ENCODE measurements around the gene PACC1.

GRCh38 chr1:212414328-212415106, at the start of gene PACC1:
- peak; percentile 81 for TF ChIP-seq POLR2A (IDR thresholded peaks at IDR 0.05; ENCODE audit: low read depth, low read length)
- TF ChIP-seq POLR2AphosphoS5 (IDR thresholded peaks at IDR 0.05; ENCODE audit: low read depth, low read length) = peak; percentile 82
